HepG2 (cell line): Measurements from ENCODE around the gene RER1. TPM values are rescaled to one million over a fixed set of nuclear protein-coding genes. Genes with fewer than 3 reads are reported as not detected.

Experiments used
- ATAC-seq: fragments of 200-7000 bp; cut with Tn5 transposase; 3 replicates; pipeline ENCODE4 v1.9.1; 2020; ENCODE audit warnings: mild to moderate bottlenecking, moderate library complexity
- BruUV-seq: library from RNA; stranded (reverse); fragments of 400-500 nt; replicated peaks from 2 replicates; lab custom pipeline; 2021; lab: Mats Ljungman, UMichigan
- CTCF ChIA-PET: fragments of 300-600 bp; formaldehyde crosslinking; extraction: SDS; loops from one replicate; lab custom pipeline; 2021; ENCODE audit warnings: low total read pairs, inconsistent platforms, low intra/inter-chr PET ratio; lab: Yijun Ruan, JAX
- POLR2A ChIA-PET: fragments of 350-600 bp; sonication (Branson Sonifier 250); formaldehyde crosslinking; loops from one replicate; lab custom pipeline; 2020; ENCODE audit warnings: antibody characterized with exemption, inconsistent platforms; lab: Yijun Ruan, JAX
- DNase-seq: peaks from one replicate; pipeline ENCODE4 v3.0.0-alpha.2; 2015; ENCODE audit warnings: low spot score
- FAIRE-seq: peaks from 3 replicates; lab custom pipeline; 2011; peaks lifted over from hg19 to GRCh38; lab: Jason Lieb, UNC
- H2AFZ ChIP-seq: one replicate; pipeline ENCODE4 v1.6.1; 2011; ENCODE audit warnings: low read length, inconsistent platforms
- H3K27ac ChIP-seq: fragments of 300-600 bp; 3 replicates; pipeline ENCODE4 v1.8.0; 2011; ENCODE audit warnings: mixed run types, mild to moderate bottlenecking, mixed read lengths, low read length, inconsistent platforms; ENCODE audit not compliant: insufficient read depth; ENCODE audit errors: extremely low read length
- H3K27me3 ChIP-seq, 2 experiments: fragments of 200-600 bp in 1 of 2; 2 replicates in 1 of 2; 3 replicates in 1 of 2; pipeline versions ENCODE4 v1.6.0 to v1.8.0; 2011; ENCODE audit warnings: low read length in 2 of 2, mild to moderate bottlenecking in 2 of 2, moderate library complexity in 2 of 2, inconsistent platforms in 1 of 2; ENCODE audit not compliant: insufficient read depth in 2 of 2, control insufficient read depth in 1 of 2
- H3K36me3 ChIP-seq, 2 experiments: fragments of 200-600 bp in 1 of 2; replicated peaks in 1 of 2; 2 replicates in 1 of 2; 3 replicates in 1 of 2; pipeline versions ENCODE4 v1.5.1 to v1.8.0; 2011; ENCODE audit warnings: low read length in 2 of 2, inconsistent platforms in 1 of 2; ENCODE audit not compliant: insufficient read depth in 2 of 2, control insufficient read depth in 1 of 2
- H3K4me1 ChIP-seq: 2 replicates; pipeline ENCODE4 v1.5.1; 2012; ENCODE audit warnings: low read length, inconsistent platforms; ENCODE audit not compliant: insufficient read depth
- H3K4me2 ChIP-seq: 2 replicates; pipeline ENCODE4 v1.6.0; 2011; ENCODE audit warnings: low read depth, low read length, inconsistent platforms
- H3K4me3 ChIP-seq, 3 experiments: fragments of 200-600 bp in 1 of 3; sonication (generic), shearing (Covaris generic) in 1 of 3; replicated peaks in 1 of 3; 2 replicates each; pipeline ENCODE4 v1.5.1; 2011 to 2016; ENCODE audit warnings: low read length in 3 of 3, inconsistent platforms in 2 of 3, low read depth in 2 of 3, mild to moderate bottlenecking in 2 of 3, control low read depth in 1 of 3, mixed read lengths in 1 of 3; ENCODE audit not compliant: insufficient read depth in 1 of 3
- H3K79me2 ChIP-seq: one replicate; pipeline ENCODE4 v1.6.1; 2011; ENCODE audit warnings: low read length, inconsistent platforms; ENCODE audit not compliant: insufficient read depth
- H3K9ac ChIP-seq: 2 replicates; pipeline ENCODE4 v1.6.0; 2011; ENCODE audit warnings: mild to moderate bottlenecking, low read depth, low read length, inconsistent platforms; ENCODE audit not compliant: insufficient read depth
- H3K9me3 ChIP-seq: 2 replicates; pipeline ENCODE4 v1.5.1; 2012; ENCODE audit warnings: mild to moderate bottlenecking, low read length
- H4K20me1 ChIP-seq: 2 replicates; pipeline ENCODE4 v1.6.0; 2011; ENCODE audit warnings: inconsistent platforms, mild to moderate bottlenecking, low read length, moderate library complexity; ENCODE audit not compliant: insufficient read depth
- ERF ChIP-seq: IDR thresholded peaks from 2 replicates; pipeline ENCODE4 v1.6.1; 2018; ENCODE audit warnings: missing biosample characterization, missing genetic modification reagents
- EZH2 ChIP-seq: conservative IDR thresholded peaks from 2 replicates; pipeline ENCODE4 v1.6.1; 2012; ENCODE audit warnings: mild to moderate bottlenecking, low read depth, low read length, moderate library complexity
- GATAD1 ChIP-seq: IDR thresholded peaks from 2 replicates; pipeline ENCODE4 v1.6.1; 2016; ENCODE audit warnings: missing genetic modification reagents, missing compliant biosample characterization
- MAFF ChIP-seq: IDR thresholded peaks from 2 replicates; pipeline ENCODE4 v1.6.1; 2011; ENCODE audit warnings: low read depth, low read length, improper control_type of control experiment
- NAIF1 ChIP-seq: sonication (generic); formaldehyde crosslinking; IDR thresholded peaks from 2 replicates; pipeline ENCODE4 v1.5.0; 2020; ENCODE audit warnings: mild to moderate bottlenecking, missing genetic modification reagents, borderline replicate concordance
- PRDM10 ChIP-seq: sonication (generic); formaldehyde crosslinking; IDR thresholded peaks from 2 replicates; pipeline ENCODE4 v1.4.0; 2020; ENCODE audit warnings: low read depth, missing genetic modification reagents
- THAP11 ChIP-seq: IDR thresholded peaks from 2 replicates; pipeline ENCODE4 v1.6.1; 2016; ENCODE audit warnings: missing biosample characterization, missing genetic modification reagents
- TRAFD1 ChIP-seq: sonication (generic); formaldehyde crosslinking; IDR thresholded peaks from 2 replicates; pipeline ENCODE4 v1.5.1; 2020; ENCODE audit warnings: missing genetic modification reagents, mild to moderate bottlenecking, borderline replicate concordance
- ZBTB42 ChIP-seq: sonication (generic); formaldehyde crosslinking; IDR thresholded peaks from 2 replicates; pipeline ENCODE4 v1.5.0; 2020; ENCODE audit warnings: mild to moderate bottlenecking, missing genetic modification reagents
- ZNF572 ChIP-seq: sonication (generic); formaldehyde crosslinking; IDR thresholded peaks from 2 replicates; pipeline ENCODE4 v1.5.1; 2020; ENCODE audit warnings: mild to moderate bottlenecking, missing genetic modification reagents
- ZNF761 ChIP-seq: sonication (generic); formaldehyde crosslinking; conservative IDR thresholded peaks from 2 replicates; pipeline ENCODE4 v1.4.0; 2020; ENCODE audit warnings: mild to moderate bottlenecking, missing genetic modification reagents
- WGBS: methylation state at CpG from one replicate; pipeline ENCODE4 v1.1.6; 2017; ENCODE audit warnings: low lambda C conversion rate; 5-methylcytosine and 5-hydroxymethylcytosine counted together
- in situ Hi-C: cut with HindIII; loops from 2 replicates; pipeline ENCODE4 v1.10.0; 2017; ENCODE audit warnings: low pct_unique_long_range_greater_than_20kb; ENCODE audit not compliant: extremely low pct_ligation_motif_present
- intact Hi-C: fragments of 100-400 bp; cut with micrococcal nuclease; formaldehyde crosslinking; loops from one replicate; pipeline ENCODE4 v1.10.0; 2022; ENCODE audit not compliant: unreplicated experiment
- polyA plus RNA-seq, 8 experiments: library from polyadenylated mRNA; depleted of rRNA in 3 of 8; stranded (reverse) in 7 of 8; unstranded in 1 of 8; fragments of >200 nt; fragmentation: Illumina TruSeq in 4 of 8; extraction: Trizol in 4 of 8; gene quantifications; 2 replicates each; pipeline versions ENCODE4 v1.2.1 to v1.2.3, GENCODE V29; 2011 to 2016; ENCODE audit warnings: low read depth in 4 of 8, missing spikeins in 1 of 8, mixed read lengths in 1 of 8; ENCODE audit not compliant: insufficient read depth in 1 of 8
- total RNA-seq, 5 experiments: library from RNA; depleted of rRNA; stranded (reverse); fragments of >200 nt; fragmentation: Illumina TruSeq; extraction: Trizol; gene quantifications; 2 replicates each; pipeline ENCODE4 v1.2.3, GENCODE V29; 2016; ENCODE audit warnings: low read depth in 1 of 5

RER1 gene
- total and polyA plus RNA-seq, 2 of the 13 experiments (the other 11 are each of a cell fraction or from before 2014, with no cell fraction given): 128 to 164 TPM

GRCh38 chr1:2433196-2433595 is 41.6 kb downstream of the RER1 start:
- FAIRE-seq (no peak), DNase-seq (no peak), ATAC-seq (no peak)
- no peaks in the 10 kb centered on the region for H3K4me1 ChIP-seq
- H4K20me1 ChIP-seq: peaks cover 3% of the 10 kb centered on the region; the same call in 1 of the 2 replicates
- in situ Hi-C loops: no loop called here
- no peak overlapping the region for H3K27ac ChIP-seq
- intact Hi-C loops: no loop called here
- H3K9me3 ChIP-seq: peaks cover 12% of the 10 kb centered on the region; the same call in 1 of the 2 replicates
- no peak overlapping the region for H3K4me3 ChIP-seq
- no TSS peak for BruUV-seq
- TF ChIP-seq EZH2 (peak; percentile 53; the same call in 1 of the 2 replicates), ZBTB42 (CRISPR knock-in tag) (no peak), ZNF572 (CRISPR knock-in tag) (no peak), NAIF1 (CRISPR knock-in tag) (no peak)
- H3K27me3 ChIP-seq: peaks cover 20 to 60% of the 10 kb centered on the region in 2 experiments
- H3K79me2 ChIP-seq: no peaks in the 10 kb centered on the region
- no peaks in the 10 kb centered on the region for H3K36me3 ChIP-seq
- H3K9ac ChIP-seq: no peak overlapping the region
- ChIA-PET POLR2A (no interaction called here), CTCF (no interaction called here)
- H3K4me2 ChIP-seq: no peak overlapping the region
- 0% methylated on average over 1 of the region's 13 CpGs for WGBS
- no peak overlapping the region for H2AFZ ChIP-seq

- no peak for ATAC-seq
- in situ Hi-C loops: no loop called here
- intact Hi-C loops: no loop called here
- DNase-seq: no peak
- Histone ChIP-seq H3K9ac (no peak overlapping the region), H3K27ac (no peak overlapping the region), H3K4me1 (no peaks in the 10 kb centered on the region), H3K4me2 (no peak overlapping the region), H3K79me2 (no peaks in the 10 kb centered on the region)
- no TSS peak for BruUV-seq
- TF ChIP-seq THAP11 (CRISPR knock-in tag) (no peak), GATAD1 (no peak), TRAFD1 (no peak), ZNF761 (CRISPR knock-in tag) (no peak), MAFF (no peak), ERF (CRISPR knock-in tag) (no peak), PRDM10 (CRISPR knock-in tag) (no peak)
- TF ChIP-seq, all 625 proteins: peak for 0
- CTCF ChIA-PET: no interaction called here
- Histone ChIP-seq H2AFZ (no peak overlapping the region), H3K4me3 (no peak overlapping the region), H3K27me3 (peaks cover 21 to 68% of the 10 kb centered on the region in 2 experiments), H3K36me3 (no peaks in the 10 kb centered on the region), H3K9me3 (peaks cover 12% of the 10 kb centered on the region; the same call in 1 of the 2 replicates), H4K20me1 (peaks cover 3% of the 10 kb centered on the region; the same call in 1 of the 2 replicates)
- POLR2A ChIA-PET: no interaction called here
- FAIRE-seq: no peak
- 11% methylated on average over 8 of the region's 34 CpGs for WGBS
These were observed 42.5 kb downstream of the RER1 start for GRCh38 chr1:2433936-2434655.
